Activated CD8-positive, alpha-beta T cell treated with anti-CD3 and anti-CD28 coated beads, Interleukin-2, amount 10 ng/mL, durations not matched to agents 7 days and 5 days (primary cell): Measurements from ENCODE around the gene RTN4RL1. TPM values are rescaled to one million over a fixed set of nuclear protein-coding genes. Genes with fewer than 3 reads are reported as not detected.

ENCODE experiments used
- ATAC-seq: fragments of 150-1000 bp; cut with Tn5 transposase; one replicate; pipeline ENCODE4 v1.10.0; 2021; ENCODE audit warnings: moderate library complexity
- CTCF ChIA-PET: fragments of 350-600 bp; sonication (Branson Sonifier 250); formaldehyde crosslinking; loops from one replicate; lab custom pipeline; 2021; ENCODE audit warnings: antibody characterized with exemption; lab: Charles Lee
- POLR2A ChIA-PET: fragments of 350-600 bp; sonication (Branson Sonifier 250); formaldehyde crosslinking; loops from one replicate; lab custom pipeline; 2021; ENCODE audit warnings: antibody characterized with exemption; lab: Charles Lee
- DNase-seq: peaks from one replicate; pipeline ENCODE4 v3.0.0-alpha.2; 2020
- H3K27ac Mint-ChIP-seq: one replicate; pipeline ENCODE4 v1.8.0; 2021; ENCODE audit warnings: mild to moderate bottlenecking, mixed read lengths
- H3K27me3 Mint-ChIP-seq: one replicate; pipeline ENCODE4 v1.8.0; 2021; ENCODE audit warnings: low read depth, mixed read lengths
- H3K36me3 Mint-ChIP-seq: one replicate; pipeline ENCODE4 v1.8.0; 2021; ENCODE audit warnings: low read depth, mixed read lengths
- H3K4me1 Mint-ChIP-seq: one replicate; pipeline ENCODE4 v1.8.0; 2021; ENCODE audit warnings: low read depth, mixed read lengths
- H3K4me3 Mint-ChIP-seq: one replicate; pipeline ENCODE4 v1.8.0; 2021; ENCODE audit warnings: mild to moderate bottlenecking, mixed read lengths
- H3K9me3 Mint-ChIP-seq: one replicate; pipeline ENCODE4 v1.8.0; 2022; ENCODE audit warnings: mixed read lengths; ENCODE audit not compliant: insufficient read depth
- total RNA-seq, 2 experiments: library from RNA; stranded (reverse); gene quantifications; one replicate each; pipeline ENCODE4 v1.2.3, GENCODE V29; 2021

Gene RTN4RL1
- total RNA-seq, 2 experiments from 2014 or later = 0.10 to 0.18 TPM

DNA sequence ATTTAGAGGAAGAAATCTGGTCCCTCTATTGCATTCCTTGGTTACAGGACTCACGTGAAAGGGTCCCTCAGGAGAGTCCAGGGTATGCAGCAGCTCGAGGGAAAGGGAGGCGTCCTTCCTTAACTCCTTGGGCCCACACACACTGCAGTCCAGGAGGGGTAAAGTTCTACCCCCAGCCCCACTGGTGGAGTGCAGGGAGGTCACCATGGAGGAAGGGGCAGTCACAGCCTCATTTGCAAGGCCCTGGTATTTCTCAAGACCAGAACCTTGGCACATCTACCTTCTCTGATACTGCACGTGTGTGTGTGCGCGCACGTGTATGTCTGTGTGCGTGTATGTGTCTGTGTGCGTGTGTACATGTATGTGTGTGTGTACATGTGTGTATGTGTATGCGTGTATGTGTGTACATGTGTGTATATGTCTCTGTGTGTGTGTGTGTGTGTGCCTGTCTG lies 40.8 kb upstream of the RTN4RL1 start:
- CTCF ChIA-PET = interaction anchor here (0.6 to 4.2 kb wide), 11 partner anchors 11 to 217 kb away, joined by 3 to 37 read pairs (median 3); partner anchors contain the start of gene HIC1

DNA sequence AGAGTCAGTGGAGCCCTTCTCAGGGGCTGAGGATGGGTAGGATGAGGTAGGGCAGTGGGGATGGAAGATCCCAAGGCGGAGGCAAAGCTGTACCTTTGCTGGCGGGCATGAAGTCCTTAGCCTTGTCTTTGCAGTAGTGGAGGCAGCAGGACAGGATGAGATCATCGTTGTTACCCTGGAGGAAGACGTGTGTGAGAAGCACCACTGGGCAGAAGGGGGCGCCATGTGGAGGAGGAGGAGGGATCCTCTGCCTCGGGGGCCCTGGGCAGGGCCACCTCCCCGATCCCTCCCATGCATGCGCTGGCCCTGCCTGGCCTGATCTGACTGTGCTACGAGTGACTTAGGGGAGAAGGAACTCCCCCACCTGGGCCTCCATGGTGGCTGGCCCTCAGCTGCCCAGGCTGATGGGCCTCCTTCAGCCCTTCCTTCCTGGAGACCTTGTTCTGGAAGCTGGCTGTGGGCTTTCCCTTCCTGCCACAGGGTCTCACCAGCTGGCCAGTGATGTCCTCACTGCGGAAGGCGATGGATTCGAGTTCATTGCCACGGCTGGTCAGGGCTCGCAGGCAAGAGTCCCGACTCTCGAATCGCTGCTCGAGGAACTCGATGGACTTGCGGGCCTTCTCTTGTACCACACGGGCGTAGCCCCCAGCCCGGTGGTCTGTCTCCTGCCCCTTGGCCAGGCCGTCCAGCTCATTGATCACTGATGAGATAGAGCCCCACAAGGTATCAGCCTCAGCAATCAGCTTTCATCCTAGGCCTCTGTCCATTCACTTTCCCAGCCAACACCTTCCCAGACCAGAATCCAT lies 40.0 kb upstream of the RTN4RL1 start:
- CTCF ChIA-PET = interaction anchor here (0.6 to 4.2 kb wide), 18 partner anchors 10 to 218 kb away, joined by 3 to 37 read pairs (median 4); partner anchors contain the start of gene HIC1
- DNase-seq (peak; percentile 84), ATAC-seq (peak; percentile 65)
- peaks cover 86% of the 10 kb centered on the region for H3K36me3 Mint-ChIP-seq
- no peaks in the 10 kb centered on the region for H3K9me3 Mint-ChIP-seq
- H3K27ac Mint-ChIP-seq = peak overlapping the region; percentile 79
- peaks cover 82% of the 10 kb centered on the region for H3K4me1 Mint-ChIP-seq
- POLR2A ChIA-PET = interaction anchor here (1.0 to 1.4 kb wide), 3 partner anchors 17 to 25 kb away, joined by 3 to 7 read pairs (median 4); no protein-coding TSS in a partner anchor
- no peak overlapping the region for H3K4me3 Mint-ChIP-seq
- H3K27me3 Mint-ChIP-seq = no peaks in the 10 kb centered on the region

More for the DNA sequence above, 40.8 kb upstream of the RTN4RL1 start:
- H3K9me3 Mint-ChIP-seq = no peaks in the 10 kb centered on the region
- POLR2A ChIA-PET = interaction anchor here (1.2 kb wide), 1 partner anchor 22 kb away, joined by 7 read pairs; no protein-coding TSS in a partner anchor
- H3K27ac Mint-ChIP-seq = peak overlapping the region; percentile 48
- peaks cover 82% of the 10 kb centered on the region for H3K36me3 Mint-ChIP-seq
- H3K27me3 Mint-ChIP-seq = no peaks in the 10 kb centered on the region
- DNase-seq (no peak), ATAC-seq (no peak)
- no peak overlapping the region for H3K4me3 Mint-ChIP-seq
- H3K4me1 Mint-ChIP-seq = peaks cover 82% of the 10 kb centered on the region

DNA sequence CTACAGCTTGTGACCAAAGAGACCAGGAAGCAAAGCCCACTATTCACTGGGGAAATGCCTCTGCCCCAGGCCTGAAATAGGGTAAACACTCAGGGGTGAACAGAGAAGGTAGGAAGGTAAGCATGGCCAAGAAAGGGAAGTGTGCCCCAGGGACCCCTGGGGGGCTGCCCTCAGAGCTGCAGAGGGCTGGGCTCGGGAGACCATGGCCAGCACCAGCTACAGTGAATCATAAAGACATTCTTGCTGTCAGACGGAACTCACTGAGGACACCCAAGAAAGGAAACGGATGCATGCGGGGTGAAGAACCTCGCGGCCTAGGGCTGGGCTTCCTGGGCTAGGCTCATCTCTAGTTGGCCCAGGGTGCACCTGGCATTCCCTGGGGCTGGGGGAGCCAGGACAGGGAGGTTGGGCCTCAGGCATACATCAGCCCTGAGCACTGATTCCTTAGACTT lies 39.4 kb upstream of the RTN4RL1 start:
- H3K9me3 Mint-ChIP-seq = no peaks in the 10 kb centered on the region
- ATAC-seq (no peak), DNase-seq (no peak)
- CTCF ChIA-PET = interaction anchor here (0.7 to 4.2 kb wide), 14 partner anchors 10 to 219 kb away, joined by 3 to 37 read pairs (median 4); partner anchors contain the start of gene HIC1
- peak overlapping the region; percentile 79 for H3K27ac Mint-ChIP-seq
- POLR2A ChIA-PET = interaction anchor here (1.0 to 1.4 kb wide), 2 partner anchors 18 to 25 kb away, joined by 3 to 4 read pairs; no protein-coding TSS in a partner anchor
- peaks cover 85% of the 10 kb centered on the region for H3K36me3 Mint-ChIP-seq
- no peaks in the 10 kb centered on the region for H3K27me3 Mint-ChIP-seq
- H3K4me1 Mint-ChIP-seq = peaks cover 81% of the 10 kb centered on the region
- peak overlapping the region; percentile 8 for H3K4me3 Mint-ChIP-seq

DNA sequence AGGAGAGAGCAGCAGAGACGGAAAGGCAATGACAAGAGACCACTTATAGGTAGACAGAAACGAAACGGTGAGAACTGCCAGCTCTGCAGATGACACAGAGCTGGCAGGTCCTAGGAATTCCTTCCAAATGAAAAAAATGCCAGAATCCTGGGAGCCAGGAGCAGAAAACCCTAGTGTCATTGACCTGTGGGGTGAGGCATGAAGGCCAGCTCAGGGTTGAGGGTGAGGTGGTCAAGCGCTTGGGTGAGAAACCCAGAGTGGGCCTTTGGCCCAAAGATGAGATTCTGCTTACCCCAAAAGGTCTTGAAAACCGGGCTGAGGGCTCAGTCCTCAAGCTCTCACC lies 39.0 kb upstream of the RTN4RL1 start:
- Mint-ChIP-seq H3K4me1 (peaks cover 80% of the 10 kb centered on the region), H3K27ac (peak overlapping the region; percentile 79), H3K9me3 (no peaks in the 10 kb centered on the region), H3K36me3 (peaks cover 86% of the 10 kb centered on the region), H3K27me3 (no peaks in the 10 kb centered on the region), H3K4me3 (no peak overlapping the region)
- POLR2A ChIA-PET = interaction anchor here (1.0 to 1.4 kb wide), 2 partner anchors 18 to 26 kb away, joined by 3 to 4 read pairs; no protein-coding TSS in a partner anchor
- DNase-seq (no peak), ATAC-seq (no peak)
- CTCF ChIA-PET = interaction anchor here (0.7 to 4.2 kb wide), 14 partner anchors 9 to 219 kb away, joined by 3 to 37 read pairs (median 4); partner anchors contain the start of gene HIC1

DNA sequence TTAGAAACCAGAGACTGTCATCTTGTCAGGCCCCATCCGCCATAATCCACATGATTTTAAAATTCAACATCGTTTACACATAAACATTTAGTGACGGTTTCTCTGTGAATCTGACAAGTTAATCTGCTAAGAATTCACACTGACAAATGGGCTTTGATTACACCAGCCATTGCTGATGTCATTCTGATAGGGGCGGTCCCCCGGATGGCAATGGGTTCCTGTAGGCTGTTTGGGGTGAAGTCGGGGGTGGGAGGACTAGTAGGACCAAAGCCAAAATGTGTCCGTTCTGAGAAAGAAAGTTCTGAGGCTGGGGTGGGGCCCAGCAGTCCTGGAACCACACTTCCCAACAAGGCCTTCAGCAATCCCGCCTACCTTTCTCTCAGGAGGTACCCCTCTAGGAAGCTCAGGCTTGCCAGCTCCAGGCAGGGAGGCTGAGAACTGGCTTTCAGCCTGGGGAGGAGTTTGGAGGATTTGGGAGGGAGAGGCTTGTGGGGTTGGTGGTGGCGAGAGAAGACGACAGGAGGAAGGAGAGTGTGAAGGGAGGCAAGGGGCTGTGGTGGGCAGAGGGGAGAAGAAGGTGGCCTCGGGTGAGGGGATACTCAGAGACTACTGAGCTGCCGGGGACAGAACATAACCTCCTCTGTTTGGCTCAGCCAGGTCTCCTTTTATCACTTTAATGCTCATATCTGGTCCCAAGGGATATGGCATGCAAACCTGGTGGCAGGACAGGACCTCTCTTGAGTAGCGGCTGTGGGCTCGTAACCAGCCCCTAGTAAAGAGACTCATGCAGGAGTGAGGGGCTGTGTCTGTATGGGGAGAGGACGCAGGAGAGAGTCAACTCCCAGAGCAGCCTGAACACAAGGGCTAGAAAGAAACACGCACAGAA lies 38.4 kb upstream of the RTN4RL1 start:
- Mint-ChIP-seq H3K27ac (peak overlapping the region; percentile 79), H3K4me3 (peak overlapping the region; percentile 6), H3K36me3 (peaks cover 80% of the 10 kb centered on the region), H3K27me3 (no peaks in the 10 kb centered on the region), H3K4me1 (peaks cover 74% of the 10 kb centered on the region), H3K9me3 (no peaks in the 10 kb centered on the region)
- DNase-seq (no peak), ATAC-seq (no peak)
- ChIA-PET CTCF (interaction anchor here (0.8 to 4.2 kb wide), 11 partner anchors 9 to 220 kb away, joined by 3 to 37 read pairs (median 4); partner anchors contain the start of gene HIC1), POLR2A (interaction anchor here (1.3 to 1.4 kb wide), 2 partner anchors 26 to 182 kb away, joined by 3 to 4 read pairs; no protein-coding TSS in a partner anchor)

DNA sequence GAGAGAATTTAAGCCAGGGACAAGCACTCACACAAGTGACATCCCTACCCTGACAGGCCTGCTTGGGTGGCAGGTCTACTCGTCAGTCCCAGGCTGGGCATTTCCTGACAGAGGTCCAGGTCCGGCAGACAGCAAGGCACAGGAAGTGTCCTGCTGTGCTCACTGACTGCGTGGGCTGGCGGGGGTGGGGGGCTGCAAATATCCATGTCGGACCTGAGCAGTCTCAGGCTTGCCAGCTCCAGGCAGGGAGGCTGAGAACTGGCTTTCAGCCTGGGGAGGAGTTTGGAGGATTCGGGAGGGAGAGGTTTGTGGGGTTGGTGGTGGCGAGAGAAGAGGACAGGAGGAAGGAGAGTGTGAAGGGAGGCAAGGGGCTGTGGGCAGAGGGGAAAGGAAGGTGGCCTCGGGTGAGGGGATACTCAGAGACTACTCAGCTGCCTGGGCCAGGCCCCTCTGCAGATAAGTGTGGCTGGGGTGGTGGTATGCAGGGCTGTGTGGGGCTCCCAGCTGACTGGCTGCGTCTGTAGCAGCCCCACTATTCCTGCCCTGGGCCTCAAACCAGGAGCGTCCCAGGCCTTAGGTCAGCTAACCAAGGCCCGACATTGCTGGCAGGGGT lies 37.5 kb upstream of the RTN4RL1 start:
- H3K36me3 Mint-ChIP-seq = peaks cover 77% of the 10 kb centered on the region
- CTCF ChIA-PET = interaction anchor here (2.0 to 4.2 kb wide), 2 partner anchors 27 to 183 kb away, joined by 5 to 37 read pairs; no protein-coding TSS in a partner anchor
- ATAC-seq = no peak

DNA sequence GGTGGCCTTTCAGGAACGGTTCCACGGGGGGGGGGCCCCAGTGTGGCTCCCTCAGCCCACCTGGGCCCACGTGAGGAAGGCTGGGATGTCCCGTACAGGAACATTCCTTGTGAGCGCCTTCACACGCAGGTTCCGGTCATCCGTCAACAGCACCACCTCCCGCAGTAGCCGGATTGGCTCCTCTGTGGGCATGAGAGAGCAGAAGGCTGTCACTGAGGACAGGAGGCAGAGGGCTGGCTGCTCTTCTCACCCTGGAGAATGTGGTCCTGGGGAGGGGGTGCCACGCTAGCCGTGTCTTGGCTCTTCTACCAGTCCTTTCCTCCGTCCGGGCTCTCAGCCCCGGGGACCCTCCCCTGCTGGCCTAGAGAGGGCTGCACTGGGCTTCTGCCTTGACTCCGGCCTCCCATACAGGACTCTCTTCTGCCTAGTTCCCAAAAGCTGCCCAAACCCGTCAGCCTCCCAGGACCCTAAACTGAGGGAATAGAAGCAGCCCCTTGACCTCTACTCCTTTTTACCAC lies 36.4 kb upstream of the RTN4RL1 start:
- peaks cover 56% of the 10 kb centered on the region for H3K4me1 Mint-ChIP-seq
- ATAC-seq (no peak), DNase-seq (no peak)
- H3K27me3 Mint-ChIP-seq = no peaks in the 10 kb centered on the region
- POLR2A ChIA-PET = interaction anchor here (0.6 to 1.0 kb wide), 2 partner anchors 158 to 161 kb away, joined by 3 read pairs; no protein-coding TSS in a partner anchor
- CTCF ChIA-PET = no interaction called here
- no peak overlapping the region for H3K4me3 Mint-ChIP-seq
- peaks cover 72% of the 10 kb centered on the region for H3K36me3 Mint-ChIP-seq
- peak overlapping the region; percentile 79 for H3K27ac Mint-ChIP-seq
- H3K9me3 Mint-ChIP-seq = no peaks in the 10 kb centered on the region

More for the DNA sequence above, 37.5 kb upstream of the RTN4RL1 start:
- POLR2A ChIA-PET = interaction anchor here (1.3 kb wide), 1 partner anchor 182 kb away, joined by 4 read pairs; no protein-coding TSS in a partner anchor
- no peaks in the 10 kb centered on the region for H3K27me3 Mint-ChIP-seq
- H3K9me3 Mint-ChIP-seq = no peaks in the 10 kb centered on the region
- H3K27ac Mint-ChIP-seq = peak overlapping the region; percentile 79
- peaks cover 66% of the 10 kb centered on the region for H3K4me1 Mint-ChIP-seq
- H3K4me3 Mint-ChIP-seq = no peak overlapping the region
- no peak for DNase-seq

DNA sequence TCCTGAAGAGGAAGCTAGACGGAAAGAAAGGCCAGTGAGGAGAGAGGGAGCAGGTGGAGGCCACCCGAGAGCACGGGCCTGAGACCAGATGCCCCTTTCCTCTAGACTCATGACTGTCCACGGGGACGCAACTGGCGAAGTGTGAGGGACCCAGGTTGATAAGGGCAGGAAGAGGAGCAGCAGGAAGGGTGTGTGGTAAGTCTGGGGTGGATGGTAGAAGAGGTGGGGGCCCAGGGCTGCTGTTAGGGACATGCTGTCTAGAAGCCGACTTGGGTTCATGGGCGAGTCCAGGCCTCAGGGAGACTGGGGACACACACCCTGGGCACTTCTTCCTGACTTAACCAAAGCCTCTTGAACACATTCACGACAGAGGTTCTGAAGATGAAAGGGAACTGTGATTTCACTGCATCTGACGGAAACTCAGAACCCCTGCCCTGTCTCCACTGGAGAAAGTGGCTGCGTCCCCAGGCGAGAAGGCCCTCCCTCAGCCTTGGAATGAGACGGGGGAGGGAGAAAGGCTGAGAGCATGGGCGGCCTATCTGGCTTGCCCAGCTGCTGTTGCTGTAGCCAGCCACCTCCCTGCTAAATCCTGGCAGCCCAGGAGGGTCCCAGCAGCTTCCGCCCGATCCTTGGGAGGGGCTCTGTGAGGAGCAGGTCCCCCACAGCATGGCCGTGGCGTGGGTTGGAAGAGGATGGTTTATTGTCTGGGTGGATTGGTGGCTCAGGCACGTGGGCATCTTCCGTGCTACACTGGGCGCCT lies 35.7 kb upstream of the RTN4RL1 start:
- POLR2A ChIA-PET = interaction anchor here (1.0 to 1.1 kb wide), 2 partner anchors 159 to 184 kb away, joined by 3 to 4 read pairs; no protein-coding TSS in a partner anchor
- H3K9me3 Mint-ChIP-seq = no peaks in the 10 kb centered on the region
- no peak for DNase-seq
- ATAC-seq = no peak
- peaks cover 56% of the 10 kb centered on the region for H3K4me1 Mint-ChIP-seq
- CTCF ChIA-PET = interaction anchor here (8.5 kb wide), 1 partner anchor 188 kb away, joined by 343 read pairs; no protein-coding TSS in a partner anchor
- H3K4me3 Mint-ChIP-seq = peak overlapping the region; percentile 52
- H3K27me3 Mint-ChIP-seq = no peaks in the 10 kb centered on the region
- peak overlapping the region; percentile 66 for H3K27ac Mint-ChIP-seq
- peaks cover 67% of the 10 kb centered on the region for H3K36me3 Mint-ChIP-seq

DNA sequence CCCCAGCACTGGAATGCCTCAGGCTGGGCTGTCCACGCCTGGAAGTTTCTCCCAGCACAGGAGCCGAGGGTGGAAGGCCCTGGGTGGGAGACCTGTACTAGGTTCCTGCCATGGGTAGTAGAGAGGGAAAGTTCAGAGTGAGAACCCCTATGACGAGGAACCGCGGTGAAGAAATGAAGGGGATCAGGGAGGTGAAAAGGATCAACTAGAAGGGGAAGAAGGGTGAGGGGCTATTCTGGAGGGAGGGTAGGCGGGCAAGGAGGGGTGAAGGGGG lies 35.2 kb upstream of the RTN4RL1 start:
- ATAC-seq = no peak
- no peak for DNase-seq
- Mint-ChIP-seq H3K4me3 (peak overlapping the region; percentile 52), H3K4me1 (peaks cover 56% of the 10 kb centered on the region), H3K27ac (peak overlapping the region; percentile 66), H3K27me3 (no peaks in the 10 kb centered on the region), H3K36me3 (peaks cover 62% of the 10 kb centered on the region), H3K9me3 (no peaks in the 10 kb centered on the region)
- CTCF ChIA-PET = interaction anchor here (0.7 to 8.5 kb wide), 3 partner anchors 31 to 189 kb away, joined by 4 to 343 read pairs (median 89); no protein-coding TSS in a partner anchor
- POLR2A ChIA-PET = interaction anchor here (1.1 kb wide), 1 partner anchor 185 kb away, joined by 4 read pairs; no protein-coding TSS in a partner anchor
